SK-N-SH (cell line): Measurements from ENCODE around the gene OAS1.

Source experiments
- CHD2 ChIP-seq: fragments of 150-350 bp; IDR thresholded peaks from 2 replicates; pipeline ENCODE4 v1.6.1; 2018; ENCODE audit warnings: low read length; ENCODE audit not compliant: partially characterized antibody
- MXI1 ChIP-seq: IDR thresholded peaks from 2 replicates; pipeline ENCODE4 v1.6.1; 2012; ENCODE audit warnings: mild to moderate bottlenecking, low read depth, low read length, improper control_type of control experiment
- RAD21 ChIP-seq: IDR thresholded peaks from 2 replicates; pipeline ENCODE4 v1.6.1; 2012; ENCODE audit warnings: mild to moderate bottlenecking, low read length
- TAF1 ChIP-seq: IDR thresholded peaks from 2 replicates; pipeline ENCODE4 v1.6.1; 2012; ENCODE audit warnings: low read depth, mild to moderate bottlenecking, low read length, moderate library complexity, borderline replicate concordance
- YY1 ChIP-seq: IDR thresholded peaks from 2 replicates; pipeline ENCODE4 v1.4.0; 2012; ENCODE audit warnings: low read depth, mild to moderate bottlenecking
- TF ChIP-seq, protein P1 (sequence below): IDR thresholded peaks from 2 replicates; pipeline ENCODE4 v1.4.0; 2012; ENCODE audit warnings: low read depth
- TF ChIP-seq, protein P2 (sequence below): IDR thresholded peaks from 2 replicates; pipeline ENCODE4 v1.6.1; 2012; ENCODE audit warnings: mild to moderate bottlenecking, low read depth, low read length, moderate library complexity
- TF ChIP-seq, protein P3 (sequence below): fragments of 200-600 bp; sonication (generic); IDR thresholded peaks from 2 replicates; pipeline ENCODE4 v1.6.1; 2017; ENCODE audit warnings: antibody characterized with exemption, mild to moderate bottlenecking, moderate library complexity
- TF ChIP-seq, protein P4 (sequence below): IDR thresholded peaks from 2 replicates; pipeline ENCODE4 v1.4.0; 2012; ENCODE audit warnings: low read depth, borderline replicate concordance

DNA sequence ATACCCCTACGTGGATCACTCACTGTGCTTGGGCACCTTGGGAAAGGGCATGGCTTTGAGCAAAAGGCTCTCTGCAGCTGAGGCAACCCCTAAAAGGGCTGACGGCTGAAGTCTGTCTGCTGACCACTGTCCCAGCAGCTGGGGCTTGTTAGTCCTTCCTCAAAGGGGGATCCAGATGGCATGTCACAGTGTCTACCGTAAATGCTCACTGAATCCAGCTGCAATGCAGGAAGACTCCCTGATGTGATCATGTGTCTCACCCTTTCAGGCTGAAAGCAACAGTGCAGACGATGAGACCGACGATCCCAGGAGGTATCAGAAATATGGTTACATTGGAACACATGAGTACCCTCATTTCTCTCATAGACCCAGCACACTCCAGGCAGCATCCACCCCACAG, 12.4 kb downstream of the OAS1 start:
- TF ChIP-seq, protein P1, sequence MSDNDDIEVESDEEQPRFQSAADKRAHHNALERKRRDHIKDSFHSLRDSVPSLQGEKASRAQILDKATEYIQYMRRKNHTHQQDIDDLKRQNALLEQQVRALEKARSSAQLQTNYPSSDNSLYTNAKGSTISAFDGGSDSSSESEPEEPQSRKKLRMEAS: no peak
- TF ChIP-seq, protein P2, sequence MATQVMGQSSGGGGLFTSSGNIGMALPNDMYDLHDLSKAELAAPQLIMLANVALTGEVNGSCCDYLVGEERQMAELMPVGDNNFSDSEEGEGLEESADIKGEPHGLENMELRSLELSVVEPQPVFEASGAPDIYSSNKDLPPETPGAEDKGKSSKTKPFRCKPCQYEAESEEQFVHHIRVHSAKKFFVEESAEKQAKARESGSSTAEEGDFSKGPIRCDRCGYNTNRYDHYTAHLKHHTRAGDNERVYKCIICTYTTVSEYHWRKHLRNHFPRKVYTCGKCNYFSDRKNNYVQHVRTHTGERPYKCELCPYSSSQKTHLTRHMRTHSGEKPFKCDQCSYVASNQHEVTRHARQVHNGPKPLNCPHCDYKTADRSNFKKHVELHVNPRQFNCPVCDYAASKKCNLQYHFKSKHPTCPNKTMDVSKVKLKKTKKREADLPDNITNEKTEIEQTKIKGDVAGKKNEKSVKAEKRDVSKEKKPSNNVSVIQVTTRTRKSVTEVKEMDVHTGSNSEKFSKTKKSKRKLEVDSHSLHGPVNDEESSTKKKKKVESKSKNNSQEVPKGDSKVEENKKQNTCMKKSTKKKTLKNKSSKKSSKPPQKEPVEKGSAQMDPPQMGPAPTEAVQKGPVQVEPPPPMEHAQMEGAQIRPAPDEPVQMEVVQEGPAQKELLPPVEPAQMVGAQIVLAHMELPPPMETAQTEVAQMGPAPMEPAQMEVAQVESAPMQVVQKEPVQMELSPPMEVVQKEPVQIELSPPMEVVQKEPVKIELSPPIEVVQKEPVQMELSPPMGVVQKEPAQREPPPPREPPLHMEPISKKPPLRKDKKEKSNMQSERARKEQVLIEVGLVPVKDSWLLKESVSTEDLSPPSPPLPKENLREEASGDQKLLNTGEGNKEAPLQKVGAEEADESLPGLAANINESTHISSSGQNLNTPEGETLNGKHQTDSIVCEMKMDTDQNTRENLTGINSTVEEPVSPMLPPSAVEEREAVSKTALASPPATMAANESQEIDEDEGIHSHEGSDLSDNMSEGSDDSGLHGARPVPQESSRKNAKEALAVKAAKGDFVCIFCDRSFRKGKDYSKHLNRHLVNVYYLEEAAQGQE: no peak
- TF ChIP-seq YY1: no peak
- TF ChIP-seq, protein P3, sequence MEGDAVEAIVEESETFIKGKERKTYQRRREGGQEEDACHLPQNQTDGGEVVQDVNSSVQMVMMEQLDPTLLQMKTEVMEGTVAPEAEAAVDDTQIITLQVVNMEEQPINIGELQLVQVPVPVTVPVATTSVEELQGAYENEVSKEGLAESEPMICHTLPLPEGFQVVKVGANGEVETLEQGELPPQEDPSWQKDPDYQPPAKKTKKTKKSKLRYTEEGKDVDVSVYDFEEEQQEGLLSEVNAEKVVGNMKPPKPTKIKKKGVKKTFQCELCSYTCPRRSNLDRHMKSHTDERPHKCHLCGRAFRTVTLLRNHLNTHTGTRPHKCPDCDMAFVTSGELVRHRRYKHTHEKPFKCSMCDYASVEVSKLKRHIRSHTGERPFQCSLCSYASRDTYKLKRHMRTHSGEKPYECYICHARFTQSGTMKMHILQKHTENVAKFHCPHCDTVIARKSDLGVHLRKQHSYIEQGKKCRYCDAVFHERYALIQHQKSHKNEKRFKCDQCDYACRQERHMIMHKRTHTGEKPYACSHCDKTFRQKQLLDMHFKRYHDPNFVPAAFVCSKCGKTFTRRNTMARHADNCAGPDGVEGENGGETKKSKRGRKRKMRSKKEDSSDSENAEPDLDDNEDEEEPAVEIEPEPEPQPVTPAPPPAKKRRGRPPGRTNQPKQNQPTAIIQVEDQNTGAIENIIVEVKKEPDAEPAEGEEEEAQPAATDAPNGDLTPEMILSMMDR: no peak
- TF ChIP-seq, protein P4, sequence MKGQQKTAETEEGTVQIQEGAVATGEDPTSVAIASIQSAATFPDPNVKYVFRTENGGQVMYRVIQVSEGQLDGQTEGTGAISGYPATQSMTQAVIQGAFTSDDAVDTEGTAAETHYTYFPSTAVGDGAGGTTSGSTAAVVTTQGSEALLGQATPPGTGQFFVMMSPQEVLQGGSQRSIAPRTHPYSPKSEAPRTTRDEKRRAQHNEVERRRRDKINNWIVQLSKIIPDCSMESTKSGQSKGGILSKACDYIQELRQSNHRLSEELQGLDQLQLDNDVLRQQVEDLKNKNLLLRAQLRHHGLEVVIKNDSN: no peak
- TF ChIP-seq MXI1: no peak
- TF ChIP-seq RAD21: no peak
- no peak for TF ChIP-seq CHD2
- TF ChIP-seq TAF1: no peak
